ENCODE results near the gene ZNF407. TPM values are rescaled to one million over a fixed set of nuclear protein-coding genes. Genes with fewer than 3 reads are reported as not detected.

The ZNF407 gene
- total RNA-seq, 1 donor from 2014 or later = 19.8 TPM

DNA sequence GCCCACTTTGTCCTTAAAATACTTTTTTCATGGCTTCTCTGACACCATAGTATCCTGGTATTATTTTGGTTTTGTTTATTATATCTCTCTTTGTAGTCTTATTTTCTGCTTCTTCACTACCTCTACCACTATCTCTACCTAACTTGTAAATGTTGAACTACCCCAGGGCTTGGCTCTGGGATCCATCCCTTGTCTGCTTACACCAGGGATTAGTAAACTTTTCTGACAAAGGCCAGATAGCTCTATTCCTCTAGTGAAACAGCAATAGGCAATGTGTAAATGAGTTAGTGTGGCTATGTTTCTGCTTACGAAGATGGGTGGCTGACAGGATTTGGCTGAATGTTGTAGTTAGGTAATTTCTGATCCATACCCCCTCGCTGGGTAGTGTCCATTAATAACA is 76.8 kb downstream of the ZNF407 start:
- H3K27ac Mint-ChIP-seq = no peak overlapping the region
- H3K4me3 Mint-ChIP-seq = no peak overlapping the region
- intact Hi-C loops (cut with micrococcal nuclease) = no loop called here
- peaks cover 5% of the 10 kb centered on the region for H3K9me3 Mint-ChIP-seq
- H3K27me3 Mint-ChIP-seq (ENCODE audit: insufficient read depth) = no peaks in the 10 kb centered on the region
- DNase-seq (ENCODE audit: low spot score) = no peak
- no peaks in the 10 kb centered on the region for H3K4me1 Mint-ChIP-seq (ENCODE audit: low read depth)
- peaks cover 13% of the 10 kb centered on the region for H3K36me3 Mint-ChIP-seq (ENCODE audit: low read depth)

DNA sequence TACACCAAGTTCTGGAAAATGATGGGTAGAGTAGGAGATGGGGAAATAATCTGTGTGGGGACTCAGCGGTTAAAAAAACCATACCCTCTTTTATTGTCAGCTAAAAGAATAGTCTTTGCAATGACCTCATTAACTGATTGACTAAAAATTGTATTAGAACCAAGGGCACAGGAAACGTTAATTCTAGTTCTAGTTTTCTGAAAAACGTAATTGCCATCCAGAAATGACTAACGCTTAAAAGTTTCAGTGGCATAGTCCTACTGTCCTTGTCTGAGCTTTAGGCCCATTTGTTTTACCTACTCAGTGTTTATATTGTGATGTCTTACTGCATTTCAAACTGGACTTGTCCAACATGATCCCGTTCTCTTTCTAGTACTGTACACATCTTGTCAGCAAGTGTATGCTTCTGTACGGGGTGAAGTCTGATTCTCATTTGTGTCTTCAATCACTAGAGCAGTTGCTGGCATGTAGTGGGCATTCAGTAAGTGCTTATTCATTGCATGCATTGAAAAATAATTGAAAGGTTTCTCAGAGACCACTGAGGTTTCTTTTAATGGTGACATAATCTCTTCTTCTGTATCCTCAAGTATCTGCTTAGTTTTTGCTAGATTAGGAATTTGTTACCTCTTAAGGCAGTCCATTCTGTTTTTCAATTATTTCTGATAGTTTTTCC is 81.5 kb downstream of the ZNF407 start:
- no peaks in the 10 kb centered on the region for H3K27me3 Mint-ChIP-seq (ENCODE audit: insufficient read depth)
- intact Hi-C loops (cut with micrococcal nuclease) = no loop called here
- peaks cover 23% of the 10 kb centered on the region for H3K36me3 Mint-ChIP-seq (ENCODE audit: low read depth)
- no peaks in the 10 kb centered on the region for H3K4me1 Mint-ChIP-seq (ENCODE audit: low read depth)
- DNase-seq (ENCODE audit: low spot score) = no peak
- H3K27ac Mint-ChIP-seq = no peak overlapping the region
- peaks cover 5% of the 10 kb centered on the region for H3K9me3 Mint-ChIP-seq
- no peak overlapping the region for H3K4me3 Mint-ChIP-seq

DNA sequence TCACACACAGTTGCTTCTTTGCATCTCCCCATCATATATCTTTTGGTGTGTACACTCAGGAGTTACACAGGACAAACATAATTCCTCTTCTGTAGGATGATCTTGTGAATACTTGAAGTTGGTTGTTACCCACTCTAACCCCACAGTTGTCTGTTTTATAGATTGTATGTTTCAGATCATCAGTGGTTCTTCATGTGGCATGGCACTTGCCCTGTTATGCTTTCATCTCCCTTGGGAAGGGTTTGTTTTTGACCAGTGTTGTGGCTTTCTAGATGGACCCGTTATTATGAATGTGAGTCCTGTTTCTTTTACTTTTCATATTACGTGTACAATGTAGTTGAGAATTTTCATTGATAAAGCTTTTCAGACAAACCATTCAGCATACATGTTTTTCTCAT is 82.0 kb downstream of the ZNF407 start:
- no peak for DNase-seq (ENCODE audit: low spot score)
- Mint-ChIP-seq H3K9me3 (peaks cover 5% of the 10 kb centered on the region), H3K4me3 (no peak overlapping the region), H3K4me1 (ENCODE audit: low read depth) (no peaks in the 10 kb centered on the region), H3K27me3 (ENCODE audit: insufficient read depth) (no peaks in the 10 kb centered on the region), H3K27ac (no peak overlapping the region), H3K36me3 (ENCODE audit: low read depth) (peaks cover 23% of the 10 kb centered on the region)
- intact Hi-C loops (cut with micrococcal nuclease) = no loop called here

DNA sequence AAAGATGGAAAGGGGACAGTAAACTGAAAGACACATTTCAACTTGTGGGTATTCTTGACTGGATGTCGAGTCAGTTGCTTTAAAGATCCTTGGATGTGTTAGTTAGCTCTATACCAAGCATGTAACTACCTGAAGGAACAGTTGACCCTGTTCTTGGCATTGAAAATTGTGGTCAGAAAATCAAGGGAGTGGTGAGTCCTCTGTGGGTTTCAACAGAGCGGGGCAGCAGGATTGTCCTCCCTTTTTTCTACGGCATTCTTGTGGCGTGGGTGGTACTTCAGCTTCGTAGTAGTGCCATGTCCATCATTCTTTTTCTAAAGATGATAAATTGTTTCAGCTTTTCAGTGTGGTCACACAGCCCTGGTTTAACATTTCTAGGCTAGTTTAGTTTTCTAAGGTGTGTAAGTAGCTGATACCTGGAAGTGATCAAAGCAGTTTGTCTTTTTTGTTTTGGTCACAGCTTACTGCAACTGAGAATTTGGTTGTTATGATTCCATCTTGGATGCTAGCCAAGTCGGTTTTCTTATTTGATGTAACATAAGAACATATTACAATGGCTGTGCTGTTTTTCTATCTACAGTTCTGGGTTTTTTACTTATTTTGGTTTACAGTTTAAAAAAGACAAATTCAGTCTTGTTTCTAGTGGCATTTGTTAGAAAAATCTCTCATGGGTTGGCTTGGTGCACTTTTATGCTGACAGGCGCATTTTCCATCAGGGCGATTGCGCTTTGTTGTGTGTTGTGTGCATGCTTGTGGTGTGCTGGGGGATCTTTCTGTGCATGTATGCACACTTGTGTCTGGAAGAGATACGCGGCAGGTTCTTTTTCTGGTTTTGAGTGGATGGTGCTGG is 84.7 kb downstream of the ZNF407 start:
- peaks cover 5% of the 10 kb centered on the region for H3K9me3 Mint-ChIP-seq
- H3K27me3 Mint-ChIP-seq (ENCODE audit: insufficient read depth) = no peaks in the 10 kb centered on the region
- H3K4me1 Mint-ChIP-seq (ENCODE audit: low read depth) = no peaks in the 10 kb centered on the region
- intact Hi-C loops (cut with micrococcal nuclease) = no loop called here
- H3K27ac Mint-ChIP-seq = no peak overlapping the region
- DNase-seq (ENCODE audit: low spot score) = no peak
- no peak overlapping the region for H3K4me3 Mint-ChIP-seq
- H3K36me3 Mint-ChIP-seq (ENCODE audit: low read depth) = peaks cover 21% of the 10 kb centered on the region

DNA sequence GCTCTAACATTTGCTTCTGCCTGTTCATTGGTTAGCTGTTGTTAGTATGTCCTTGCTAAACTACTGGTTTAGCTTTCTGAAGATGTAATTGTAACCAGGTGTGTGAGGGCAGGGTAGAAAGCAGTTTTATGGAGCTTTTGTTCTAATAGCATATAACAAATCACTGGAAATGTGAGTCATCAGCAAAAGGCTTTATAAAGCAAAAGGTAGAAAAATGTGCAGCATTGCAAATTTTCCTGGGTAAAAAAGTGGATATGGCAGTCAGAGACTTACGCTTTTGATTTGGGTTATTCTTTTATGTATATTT is 85.3 kb downstream of the ZNF407 start:
- H3K4me1 Mint-ChIP-seq (ENCODE audit: low read depth) = no peaks in the 10 kb centered on the region
- H3K27ac Mint-ChIP-seq = no peak overlapping the region
- no peak for DNase-seq (ENCODE audit: low spot score)
- H3K27me3 Mint-ChIP-seq (ENCODE audit: insufficient read depth) = no peaks in the 10 kb centered on the region
- H3K36me3 Mint-ChIP-seq (ENCODE audit: low read depth) = peaks cover 19% of the 10 kb centered on the region
- intact Hi-C loops (cut with micrococcal nuclease) = no loop called here
- H3K4me3 Mint-ChIP-seq = no peak overlapping the region
- H3K9me3 Mint-ChIP-seq = peaks cover 5% of the 10 kb centered on the region

DNA sequence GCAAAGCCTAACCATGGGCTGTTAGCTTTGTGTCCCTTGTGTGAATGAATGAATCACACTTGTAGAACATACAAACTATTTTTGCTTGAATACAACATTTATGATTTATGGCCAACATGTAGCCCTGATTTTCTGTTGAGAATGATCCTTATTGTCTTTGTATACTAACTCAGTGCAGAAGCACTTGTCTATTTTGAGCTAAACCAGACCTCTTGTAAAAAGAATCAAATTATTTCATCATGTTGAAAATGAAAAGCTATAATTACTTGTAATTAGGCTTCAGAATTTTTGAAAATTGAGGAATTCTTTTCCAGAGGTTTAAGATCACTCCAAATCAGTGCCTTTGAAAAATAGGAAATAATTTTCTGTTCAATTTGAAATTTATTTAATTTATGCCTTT is 85.9 kb downstream of the ZNF407 start:
- H3K4me3 Mint-ChIP-seq = no peak overlapping the region
- no peaks in the 10 kb centered on the region for H3K4me1 Mint-ChIP-seq (ENCODE audit: low read depth)
- H3K27me3 Mint-ChIP-seq (ENCODE audit: insufficient read depth) = no peaks in the 10 kb centered on the region
- no peak for DNase-seq (ENCODE audit: low spot score)
- peaks cover 1% of the 10 kb centered on the region for H3K9me3 Mint-ChIP-seq
- peaks cover 13% of the 10 kb centered on the region for H3K36me3 Mint-ChIP-seq (ENCODE audit: low read depth)
- no peak overlapping the region for H3K27ac Mint-ChIP-seq
- intact Hi-C loops (cut with micrococcal nuclease) = no loop called here

DNA sequence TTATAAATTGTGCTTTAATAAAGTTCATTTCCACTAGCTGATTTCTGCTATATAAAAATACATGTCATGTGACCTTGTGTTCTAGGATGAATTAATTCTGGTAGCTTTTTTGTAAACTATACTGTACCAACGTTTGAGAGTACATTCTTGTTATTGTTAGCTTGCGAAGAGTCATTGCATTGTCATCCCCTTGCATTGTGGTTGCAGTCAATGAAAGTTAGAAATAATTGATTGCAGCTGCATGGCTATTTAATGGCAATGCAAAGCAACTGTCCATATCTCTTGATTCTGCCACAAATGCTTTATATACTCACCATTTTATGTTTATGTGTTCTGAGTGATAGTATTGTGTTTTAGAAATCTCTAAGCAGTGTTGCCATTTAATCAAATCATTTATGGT is 91.6 kb downstream of the ZNF407 start:
- no peaks in the 10 kb centered on the region for H3K9me3 Mint-ChIP-seq
- peaks cover 5% of the 10 kb centered on the region for H3K36me3 Mint-ChIP-seq (ENCODE audit: low read depth)
- H3K4me1 Mint-ChIP-seq (ENCODE audit: low read depth) = peaks cover 14% of the 10 kb centered on the region
- intact Hi-C loops (cut with micrococcal nuclease) = no loop called here
- H3K27me3 Mint-ChIP-seq (ENCODE audit: insufficient read depth) = no peaks in the 10 kb centered on the region
- no peak overlapping the region for H3K27ac Mint-ChIP-seq
- no peak for DNase-seq (ENCODE audit: low spot score)
- no peak overlapping the region for H3K4me3 Mint-ChIP-seq

DNA sequence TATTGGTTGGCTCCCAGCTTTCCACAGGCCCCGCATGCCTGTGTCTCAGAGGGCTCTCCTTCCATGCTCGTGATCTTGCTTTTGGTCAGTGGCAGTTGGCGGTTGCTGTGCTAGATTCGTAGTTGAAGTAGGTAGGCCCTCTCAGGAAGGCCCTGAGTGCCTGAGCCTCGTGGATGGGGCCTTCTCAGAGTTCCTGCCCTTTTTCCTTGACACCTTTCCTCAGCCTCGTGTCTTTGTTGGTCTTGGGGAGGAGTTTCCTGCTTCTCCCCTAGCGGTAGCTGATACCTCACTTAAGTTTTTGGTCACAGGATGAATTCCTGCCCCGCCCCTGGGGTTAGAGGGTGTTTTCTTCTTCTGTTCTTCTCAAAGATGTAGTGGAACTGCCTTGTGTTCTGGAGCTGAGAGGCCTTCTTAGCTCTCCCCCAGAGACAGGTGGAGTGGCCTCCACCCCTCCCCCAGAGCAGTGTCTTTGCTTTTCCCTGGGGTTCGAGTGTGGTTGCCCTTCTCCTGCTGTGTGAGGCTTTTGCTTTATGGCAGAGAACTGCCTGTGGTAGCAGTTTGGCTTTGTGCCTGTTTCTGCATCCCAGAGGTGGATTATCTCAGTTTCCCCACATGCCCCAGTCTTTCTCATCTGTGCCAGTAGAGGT is 94.8 kb downstream of the ZNF407 start:
- Mint-ChIP-seq H3K9me3 (no peaks in the 10 kb centered on the region), H3K36me3 (ENCODE audit: low read depth) (peaks cover 2% of the 10 kb centered on the region), H3K27me3 (ENCODE audit: insufficient read depth) (no peaks in the 10 kb centered on the region), H3K4me3 (no peak overlapping the region), H3K27ac (no peak overlapping the region), H3K4me1 (ENCODE audit: low read depth) (peaks cover 14% of the 10 kb centered on the region)
- DNase-seq (ENCODE audit: low spot score) = no peak
- intact Hi-C loops (cut with micrococcal nuclease) = no loop called here

DNA sequence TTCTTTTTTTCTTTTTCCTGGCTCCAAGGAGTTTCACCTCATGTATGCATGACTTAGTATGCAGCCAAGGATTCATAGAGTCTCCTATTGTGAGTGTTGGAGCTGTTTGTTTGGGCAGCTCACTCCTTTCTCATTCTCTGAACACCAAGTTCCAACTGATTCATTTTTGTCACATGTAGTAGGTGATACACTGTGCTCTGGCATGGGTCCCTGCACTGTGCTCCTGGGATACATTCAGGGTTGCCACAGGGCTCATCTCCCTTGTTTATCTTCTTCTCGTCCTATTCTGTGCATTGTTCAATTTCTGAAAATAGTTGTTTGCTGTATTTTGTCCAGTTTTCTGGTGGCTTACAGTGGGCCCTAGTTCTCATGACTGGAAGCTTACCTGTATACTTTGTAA is 96.8 kb downstream of the ZNF407 start:
- Mint-ChIP-seq H3K4me1 (ENCODE audit: low read depth) (peaks cover 14% of the 10 kb centered on the region), H3K9me3 (no peaks in the 10 kb centered on the region), H3K27ac (no peak overlapping the region), H3K27me3 (ENCODE audit: insufficient read depth) (no peaks in the 10 kb centered on the region), H3K36me3 (ENCODE audit: low read depth) (peaks cover 2% of the 10 kb centered on the region), H3K4me3 (no peak overlapping the region)
- no peak for DNase-seq (ENCODE audit: low spot score)
- intact Hi-C loops (cut with micrococcal nuclease) = no loop called here

DNA sequence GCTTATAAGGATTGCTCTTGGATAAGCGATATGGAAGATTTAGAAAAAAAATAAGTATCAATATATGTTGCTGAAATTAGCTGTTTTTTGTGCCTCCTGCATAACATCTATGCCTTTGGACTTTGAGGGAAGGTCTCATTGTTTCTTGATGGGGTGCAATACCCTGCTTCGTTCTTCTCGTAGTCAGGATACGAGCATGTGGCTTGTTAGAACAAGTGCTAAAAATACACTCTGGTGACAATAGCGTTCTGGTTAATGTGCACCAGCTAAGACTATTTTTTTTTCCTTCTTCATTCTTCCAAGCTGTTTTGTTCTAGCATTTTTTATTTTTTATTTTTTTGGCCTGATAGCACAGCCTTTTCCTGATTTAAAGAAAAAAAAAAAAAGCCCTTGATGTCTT is 97.5 kb downstream of the ZNF407 start:
- no peak for DNase-seq (ENCODE audit: low spot score)
- Mint-ChIP-seq H3K27ac (no peak overlapping the region), H3K4me1 (ENCODE audit: low read depth) (peaks cover 14% of the 10 kb centered on the region), H3K9me3 (no peaks in the 10 kb centered on the region), H3K4me3 (no peak overlapping the region), H3K36me3 (ENCODE audit: low read depth) (peaks cover 2% of the 10 kb centered on the region), H3K27me3 (ENCODE audit: insufficient read depth) (no peaks in the 10 kb centered on the region)
- intact Hi-C loops (cut with micrococcal nuclease) = no loop called here

DNA sequence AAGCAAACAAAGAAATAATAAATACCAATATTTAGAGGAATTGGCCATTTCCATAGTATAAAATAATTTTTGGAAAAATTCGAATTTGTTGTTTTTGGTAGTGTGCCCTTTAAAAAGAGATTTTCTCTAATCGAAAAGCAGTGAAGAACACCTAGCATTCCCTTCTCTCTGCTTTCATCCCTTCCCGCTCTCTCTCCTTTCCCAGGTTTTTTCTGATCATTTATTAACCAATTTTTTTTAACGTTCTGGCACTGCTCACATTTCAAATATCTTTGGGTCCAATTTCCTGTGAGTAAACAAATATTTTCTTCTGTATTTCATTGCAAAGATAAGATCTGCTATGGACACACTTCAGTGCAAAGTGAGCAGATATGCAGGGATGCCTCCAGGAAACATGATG is 101.2 kb downstream of the ZNF407 start:
- no peaks in the 10 kb centered on the region for H3K4me1 Mint-ChIP-seq (ENCODE audit: low read depth)
- DNase-seq (ENCODE audit: low spot score) = no peak
- no peaks in the 10 kb centered on the region for H3K27me3 Mint-ChIP-seq (ENCODE audit: insufficient read depth)
- no peaks in the 10 kb centered on the region for H3K9me3 Mint-ChIP-seq
- intact Hi-C loops (cut with micrococcal nuclease) = no loop called here
- peaks cover 2% of the 10 kb centered on the region for H3K36me3 Mint-ChIP-seq (ENCODE audit: low read depth)
- no peak overlapping the region for H3K4me3 Mint-ChIP-seq
- H3K27ac Mint-ChIP-seq = no peak overlapping the region

DNA sequence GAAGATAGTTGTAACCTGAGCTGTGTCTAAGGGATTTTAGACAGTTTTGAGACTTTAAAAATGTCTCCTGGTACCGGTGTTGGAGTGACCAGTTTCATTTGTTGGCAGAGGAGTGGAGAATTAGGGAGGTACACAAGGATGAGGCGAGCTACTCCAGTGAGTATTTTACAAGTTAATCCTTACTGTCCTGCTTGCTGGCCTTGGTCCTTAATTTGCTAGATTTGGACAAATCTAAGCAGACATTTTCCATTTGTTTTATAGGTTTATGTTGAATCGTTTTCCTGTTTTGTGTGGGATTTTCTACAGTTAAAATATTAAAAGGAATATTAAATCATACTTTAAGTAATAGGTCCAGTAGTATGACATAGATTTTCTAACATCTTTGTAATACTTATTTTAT is 101.8 kb downstream of the ZNF407 start:
- H3K4me1 Mint-ChIP-seq (ENCODE audit: low read depth) = no peaks in the 10 kb centered on the region
- H3K36me3 Mint-ChIP-seq (ENCODE audit: low read depth) = peaks cover 3% of the 10 kb centered on the region
- no peaks in the 10 kb centered on the region for H3K27me3 Mint-ChIP-seq (ENCODE audit: insufficient read depth)
- H3K27ac Mint-ChIP-seq = no peak overlapping the region
- no peak overlapping the region for H3K4me3 Mint-ChIP-seq
- H3K9me3 Mint-ChIP-seq = no peaks in the 10 kb centered on the region
- intact Hi-C loops (cut with micrococcal nuclease) = no loop called here
- no peak for DNase-seq (ENCODE audit: low spot score)

DNA sequence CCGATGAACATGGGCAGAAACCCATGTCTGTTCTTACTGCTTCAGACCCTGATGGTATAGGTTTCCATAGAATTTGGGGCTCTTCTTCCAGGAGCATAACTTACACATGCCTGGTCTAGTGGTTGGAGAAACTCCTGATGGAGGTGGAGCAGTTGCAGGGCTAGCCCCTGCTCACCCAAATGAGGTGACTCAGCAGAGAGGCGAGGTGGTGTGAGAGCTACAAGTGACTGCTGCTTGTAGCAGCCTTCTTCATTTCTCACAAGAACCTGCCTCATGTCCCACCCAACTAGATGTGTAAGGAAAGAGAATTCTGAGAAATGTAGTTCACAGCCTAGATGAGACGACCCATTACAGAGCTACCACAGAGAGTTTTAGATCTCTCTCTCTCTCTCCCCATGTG is 105.3 kb downstream of the ZNF407 start:
- no peaks in the 10 kb centered on the region for H3K4me1 Mint-ChIP-seq (ENCODE audit: low read depth)
- H3K4me3 Mint-ChIP-seq = no peak overlapping the region
- no peaks in the 10 kb centered on the region for H3K27me3 Mint-ChIP-seq (ENCODE audit: insufficient read depth)
- peaks cover 3% of the 10 kb centered on the region for H3K36me3 Mint-ChIP-seq (ENCODE audit: low read depth)
- H3K27ac Mint-ChIP-seq = no peak overlapping the region
- intact Hi-C loops (cut with micrococcal nuclease) = no loop called here
- H3K9me3 Mint-ChIP-seq = no peaks in the 10 kb centered on the region
- DNase-seq (ENCODE audit: low spot score) = no peak

Measured in activated T-helper 1 cell treated with anti-CD3 and anti-CD28 coated beads, Interleukin-12 subunit alpha, Interleukin-12 subunit beta, Interleukin-2, Interleukin-4 antibody, amounts not matched to agents 30 ng/mL and 10 ng/mL and 1 ng/mL, durations not matched to agents 14 hours and 24 hours and 36 hours (primary cell).